Stimulated activated CD8-positive, alpha-beta memory T cell treated with anti-CD3 and anti-CD28 coated beads, Interleukin-12 subunit alpha, Interleukin-12 subunit beta, amount 100 ng/mL, for 1 hour (primary cell): ENCODE results near the gene FYB1.

Experiments used
- DNase-seq: peaks from one replicate; pipeline ENCODE4 v3.0.0-alpha.2; 2020; ENCODE audit warnings: low read depth

The FYB1 gene

GRCh38 chr5:39160576-39161213, 58.7 kb downstream of the FYB1 start:
- no peak for DNase-seq

- no peak for DNase-seq
These were observed 59.4 kb downstream of the FYB1 start for GRCh38 chr5:39159811-39160490.

GRCh38 chr5:39158786-39159185, 60.6 kb downstream of the FYB1 start:
- no peak for DNase-seq

- DNase-seq, result no peak
These were observed 61.2 kb downstream of the FYB1 start for GRCh38 chr5:39158127-39158593.

- DNase-seq, result no peak
These were observed 61.7 kb downstream of the FYB1 start for GRCh38 chr5:39157701-39158100.

- no peak for DNase-seq
These were observed 63.3 kb downstream of the FYB1 start for GRCh38 chr5:39156082-39156481.

- DNase-seq, result no peak
These were observed 67.6 kb downstream of the FYB1 start for GRCh38 chr5:39151745-39152144.

GRCh38 chr5:39149966-39150365, 69.4 kb downstream of the FYB1 start:
- no peak for DNase-seq

GRCh38 chr5:39148983-39149534, 70.3 kb downstream of the FYB1 start:
- DNase-seq, result no peak

- DNase-seq, result no peak
These were observed 72.4 kb downstream of the FYB1 start for GRCh38 chr5:39146831-39147540.

GRCh38 chr5:39143151-39143860, 76.1 kb downstream of the FYB1 start:
- DNase-seq, result no peak

GRCh38 chr5:39140558-39141168, 78.7 kb downstream of the FYB1 start:
- no peak for DNase-seq

GRCh38 chr5:39138892-39139291, 80.5 kb downstream of the FYB1 start:
- DNase-seq, result no peak

GRCh38 chr5:39137819-39138451, 81.4 kb downstream of the FYB1 start:
- no peak for DNase-seq

GRCh38 chr5:39137391-39137790, 82.0 kb downstream of the FYB1 start:
- no peak for DNase-seq

- no peak for DNase-seq
These were observed 86.6 kb downstream of the FYB1 start for GRCh38 chr5:39132792-39133191.

- DNase-seq, result no peak
These were observed 87.3 kb downstream of the FYB1 start for GRCh38 chr5:39132128-39132447.

- no peak for DNase-seq
These were observed 87.9 kb downstream of the FYB1 start for GRCh38 chr5:39131210-39132127.

- DNase-seq, result no peak
These were observed 88.6 kb downstream of the FYB1 start for GRCh38 chr5:39130716-39131115.

GRCh38 chr5:39121922-39122321, 97.4 kb downstream of the FYB1 start:
- no peak for DNase-seq
